Nephron progenitor cell (in vitro differentiated cells): ENCODE data around the gene AFF2.

Experiments
- DNase-seq: peaks from one replicate; pipeline ENCODE4 v3.0.0; 2021
- H3K27ac Mint-ChIP-seq: 2 replicates; pipeline ENCODE4 v1.8.0; 2021; ENCODE audit warnings: mild to moderate bottlenecking, moderate library complexity, mixed read lengths
- H3K27me3 Mint-ChIP-seq: 2 replicates; pipeline ENCODE4 v1.8.0; 2021; ENCODE audit warnings: mild to moderate bottlenecking, low read depth, mixed read lengths; ENCODE audit not compliant: poor library complexity
- H3K36me3 Mint-ChIP-seq: 2 replicates; pipeline ENCODE4 v1.8.0; 2021; ENCODE audit warnings: low read depth, mixed read lengths
- H3K4me1 Mint-ChIP-seq: 2 replicates; pipeline ENCODE4 v1.8.0; 2021; ENCODE audit warnings: mixed read lengths
- H3K4me3 Mint-ChIP-seq: 2 replicates; pipeline ENCODE4 v1.8.0; 2021; ENCODE audit warnings: mild to moderate bottlenecking, moderate library complexity, mixed read lengths
- H3K9me3 Mint-ChIP-seq: 2 replicates; pipeline ENCODE4 v1.8.0; 2021; ENCODE audit warnings: mild to moderate bottlenecking, moderate library complexity, mixed read lengths
- CTCF ChIP-seq: fragments of 200-600 bp; sonication (generic); IDR thresholded peaks from 2 replicates; pipeline ENCODE4 v1.5.0; 2021; ENCODE audit warnings: antibody characterized with exemption

Gene AFF2

GRCh38 chrX:148914783-148915182 is 414.4 kb downstream of the AFF2 start:
- H3K9me3 Mint-ChIP-seq, result peaks cover 24% of the 10 kb centered on the region

DNA sequence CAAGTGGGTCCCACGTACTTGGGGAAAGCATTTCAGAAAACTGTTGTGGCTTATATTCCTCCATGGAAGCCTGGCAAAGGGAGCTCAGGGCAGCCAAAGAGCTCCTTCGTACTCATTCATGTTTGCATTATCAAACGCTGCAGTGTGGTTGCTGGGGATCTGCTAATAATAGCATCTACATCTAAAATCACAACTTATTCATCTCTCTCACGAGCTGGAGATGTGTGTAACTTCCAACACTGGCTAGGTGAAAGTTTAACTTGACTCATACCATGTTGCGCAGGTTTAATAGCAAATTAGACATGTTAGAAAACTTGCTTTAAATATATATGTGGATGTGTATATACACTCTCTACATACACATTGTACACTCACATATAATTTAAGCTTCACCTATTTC is 415.1 kb downstream of the AFF2 start:
- no peak for TF ChIP-seq CTCF
- no peak for DNase-seq
- H3K36me3 Mint-ChIP-seq, result no peaks in the 10 kb centered on the region
- no peak overlapping the region for H3K4me3 Mint-ChIP-seq
- H3K27ac Mint-ChIP-seq, result no peak overlapping the region
- H3K27me3 Mint-ChIP-seq, result no peaks in the 10 kb centered on the region
- peaks cover 13% of the 10 kb centered on the region for H3K4me1 Mint-ChIP-seq
- H3K9me3 Mint-ChIP-seq, result peaks cover 25% of the 10 kb centered on the region

More at GRCh38 chrX:148914783-148915182, 414.4 kb downstream of the AFF2 start:
- Mint-ChIP-seq H3K36me3 (no peaks in the 10 kb centered on the region), H3K27ac (no peak overlapping the region), H3K4me3 (no peak overlapping the region), H3K27me3 (no peaks in the 10 kb centered on the region), H3K4me1 (peaks cover 13% of the 10 kb centered on the region)
- TF ChIP-seq CTCF, result no peak
- DNase-seq, result no peak

DNA sequence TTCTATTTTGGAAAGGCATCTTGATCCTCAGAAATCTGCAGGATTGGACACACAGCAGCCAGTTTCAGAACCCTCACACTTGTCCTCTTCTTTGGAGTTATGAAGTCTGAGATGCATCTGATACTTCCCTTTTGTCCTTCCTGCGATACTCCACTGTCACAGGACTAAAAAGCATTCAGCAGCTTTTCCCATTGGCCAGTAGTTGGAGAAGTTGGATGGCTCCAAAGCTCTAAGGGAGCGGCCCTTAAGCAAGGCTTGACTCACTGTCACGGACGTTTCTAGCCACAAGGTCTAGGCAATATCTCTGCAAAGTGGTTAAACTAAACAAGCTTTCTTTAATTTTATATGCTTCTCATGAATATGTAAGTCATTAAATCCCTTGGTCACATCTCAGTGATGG is 417.0 kb downstream of the AFF2 start:
- no peak overlapping the region for H3K27ac Mint-ChIP-seq
- TF ChIP-seq CTCF, result no peak
- H3K4me3 Mint-ChIP-seq, result no peak overlapping the region
- H3K27me3 Mint-ChIP-seq, result no peaks in the 10 kb centered on the region
- peaks cover 13% of the 10 kb centered on the region for H3K4me1 Mint-ChIP-seq
- no peak for DNase-seq
- no peaks in the 10 kb centered on the region for H3K36me3 Mint-ChIP-seq
- peaks cover 23% of the 10 kb centered on the region for H3K9me3 Mint-ChIP-seq

DNA sequence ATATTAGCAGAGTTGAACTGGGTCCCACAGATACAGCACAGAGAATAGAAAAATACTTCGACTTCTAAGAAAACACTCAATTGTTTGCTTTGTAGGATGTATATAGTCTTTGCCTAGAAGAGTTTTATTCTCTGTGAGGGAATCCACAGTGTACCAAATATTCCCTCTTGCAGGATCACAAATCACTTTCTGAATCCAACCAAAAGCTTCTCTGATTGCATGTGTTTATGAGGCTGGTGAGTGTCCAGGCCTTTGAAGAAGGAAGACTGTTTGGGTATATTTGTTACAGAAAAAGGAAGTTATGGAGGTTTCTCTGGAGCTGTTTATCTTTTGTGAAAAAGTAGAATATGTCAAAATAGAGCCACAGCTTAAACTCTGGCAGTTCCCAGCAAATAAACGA is 423.2 kb downstream of the AFF2 start:
- no peak for TF ChIP-seq CTCF
- no peak for DNase-seq
- Mint-ChIP-seq H3K9me3 (peaks cover 17% of the 10 kb centered on the region), H3K27ac (no peak overlapping the region), H3K36me3 (no peaks in the 10 kb centered on the region), H3K4me1 (no peaks in the 10 kb centered on the region), H3K27me3 (no peaks in the 10 kb centered on the region), H3K4me3 (no peak overlapping the region)

- Mint-ChIP-seq H3K4me3 (no peak overlapping the region), H3K36me3 (no peaks in the 10 kb centered on the region), H3K4me1 (no peaks in the 10 kb centered on the region), H3K27me3 (no peaks in the 10 kb centered on the region), H3K27ac (no peak overlapping the region), H3K9me3 (peaks cover 11% of the 10 kb centered on the region)
- no peak for TF ChIP-seq CTCF
- no peak for DNase-seq
Observed at GRCh38 chrX:148926371-148926770, 426.0 kb downstream of the AFF2 start.

GRCh38 chrX:148928811-148929210 is 428.4 kb downstream of the AFF2 start:
- Mint-ChIP-seq H3K27ac (no peak overlapping the region), H3K4me3 (no peak overlapping the region), H3K36me3 (no peaks in the 10 kb centered on the region), H3K27me3 (no peaks in the 10 kb centered on the region), H3K9me3 (peaks cover 19% of the 10 kb centered on the region), H3K4me1 (no peaks in the 10 kb centered on the region)
- TF ChIP-seq CTCF, result no peak
- DNase-seq, result no peak
